Osteocyte (in vitro differentiated cells): ENCODE measurements around the gene RP2. TPM values are rescaled to one million over a fixed set of nuclear protein-coding genes. Genes with fewer than 3 reads are reported as not detected.

Source experiments
- DNase-seq: peaks from one replicate; pipeline ENCODE4 v3.0.0; 2021; ENCODE audit warnings: mixed read lengths; ENCODE audit not compliant: unreplicated experiment; ENCODE audit errors: extremely low spot score
- H3K27ac Mint-ChIP-seq: one replicate; pipeline ENCODE4 v1.8.0; 2021; ENCODE audit warnings: mild to moderate bottlenecking, mixed read lengths; ENCODE audit not compliant: unreplicated experiment
- H3K27me3 Mint-ChIP-seq: one replicate; pipeline ENCODE4 v1.8.0; 2021; ENCODE audit warnings: mixed read lengths; ENCODE audit not compliant: unreplicated experiment
- H3K36me3 Mint-ChIP-seq: one replicate; pipeline ENCODE4 v1.8.0; 2021; ENCODE audit warnings: mixed read lengths; ENCODE audit not compliant: unreplicated experiment
- H3K4me1 Mint-ChIP-seq: one replicate; pipeline ENCODE4 v1.8.0; 2021; ENCODE audit warnings: mixed read lengths; ENCODE audit not compliant: unreplicated experiment
- H3K4me3 Mint-ChIP-seq: one replicate; pipeline ENCODE4 v1.8.0; 2021; ENCODE audit warnings: mild to moderate bottlenecking, moderate library complexity, mixed read lengths; ENCODE audit not compliant: unreplicated experiment
- H3K9me3 Mint-ChIP-seq: one replicate; pipeline ENCODE4 v1.8.0; 2021; ENCODE audit warnings: mixed read lengths; ENCODE audit not compliant: unreplicated experiment
- CTCF ChIP-seq: fragments of 200-600 bp; sonication (generic); IDR thresholded peaks from 2 replicates; pipeline ENCODE4 v1.5.0; 2021; ENCODE audit warnings: antibody characterized with exemption, mild to moderate bottlenecking, moderate library complexity
- total RNA-seq: library from RNA; stranded (reverse); gene quantifications from 2 replicates; pipeline ENCODE4 v1.2.1, GENCODE V29; 2021

The RP2 gene
- total RNA-seq, 1 donor from 2014 or later = 15.7 TPM

- Mint-ChIP-seq H3K27me3 (peaks cover 4% of the 10 kb centered on the region), H3K27ac (no peak overlapping the region), H3K9me3 (peaks cover 23% of the 10 kb centered on the region), H3K4me1 (no peaks in the 10 kb centered on the region), H3K4me3 (no peak overlapping the region), H3K36me3 (no peaks in the 10 kb centered on the region)
- no peak for TF ChIP-seq CTCF
- DNase-seq = no peak
Measured at GRCh38 chrX:46812445-46812844, 24.4 kb upstream of the RP2 start.

- Mint-ChIP-seq H3K4me3 (no peak overlapping the region), H3K9me3 (peaks cover 16% of the 10 kb centered on the region), H3K27ac (no peak overlapping the region), H3K4me1 (peaks cover 14% of the 10 kb centered on the region), H3K36me3 (no peaks in the 10 kb centered on the region), H3K27me3 (peaks cover 2% of the 10 kb centered on the region)
- DNase-seq = no peak
- no peak for TF ChIP-seq CTCF
Measured at GRCh38 chrX:46814966-46815365, 21.9 kb upstream of the RP2 start.

- Mint-ChIP-seq H3K9me3 (peaks cover 9% of the 10 kb centered on the region), H3K4me1 (peaks cover 14% of the 10 kb centered on the region), H3K36me3 (no peaks in the 10 kb centered on the region), H3K4me3 (no peak overlapping the region), H3K27me3 (no peaks in the 10 kb centered on the region), H3K27ac (peak overlapping the region; percentile 94)
- no peak for TF ChIP-seq CTCF
- DNase-seq = no peak
Measured at GRCh38 chrX:46819136-46819535, 17.7 kb upstream of the RP2 start.

GRCh38 chrX:46820391-46821100 lies 16.3 kb upstream of the RP2 start:
- peaks cover 9% of the 10 kb centered on the region for H3K9me3 Mint-ChIP-seq
- H3K4me1 Mint-ChIP-seq = peaks cover 14% of the 10 kb centered on the region
- no peaks in the 10 kb centered on the region for H3K27me3 Mint-ChIP-seq
- no peak for DNase-seq
- H3K4me3 Mint-ChIP-seq = no peak overlapping the region
- TF ChIP-seq CTCF = no peak
- H3K27ac Mint-ChIP-seq = no peak overlapping the region
- H3K36me3 Mint-ChIP-seq = no peaks in the 10 kb centered on the region

GRCh38 chrX:46823481-46823880 lies 13.4 kb upstream of the RP2 start:
- DNase-seq = no peak
- no peak for TF ChIP-seq CTCF
- Mint-ChIP-seq H3K4me1 (peaks cover 14% of the 10 kb centered on the region), H3K9me3 (peaks cover 9% of the 10 kb centered on the region), H3K27ac (no peak overlapping the region), H3K4me3 (no peak overlapping the region), H3K36me3 (no peaks in the 10 kb centered on the region), H3K27me3 (no peaks in the 10 kb centered on the region)
